Astrocyte (in vitro differentiated cells and primary cell): ENCODE measurements around the gene TSR2. TPM values are rescaled to one million over a fixed set of nuclear protein-coding genes. Genes with fewer than 3 reads are reported as not detected.
"Not testable (repeated sequence)": the region's sequence is repeated elsewhere in the genome, so short reads cannot be mapped to it uniquely, and the experiment has no call there.

Experiments used
- DNase-seq: peaks from one replicate; pipeline ENCODE4 v3.0.0-alpha.2; 2010; ENCODE audit warnings: low read depth
- FAIRE-seq: peaks from 2 replicates; lab custom pipeline; 2011; peaks lifted over from hg19 to GRCh38; lab: Jason Lieb, UNC
- H2AFZ ChIP-seq: 2 replicates; pipeline ENCODE4 v1.6.0; 2012; ENCODE audit warnings: low read depth, low read length, inconsistent platforms
- H3K27ac ChIP-seq: 2 replicates; pipeline ENCODE4 v1.5.1; 2011; ENCODE audit warnings: low read depth, low read length, inconsistent platforms
- H3K27me3 ChIP-seq: 2 replicates; pipeline ENCODE4 v1.6.0; 2011; ENCODE audit warnings: low read length, inconsistent platforms; ENCODE audit not compliant: insufficient read depth
- H3K36me3 ChIP-seq: 2 replicates; pipeline ENCODE4 v1.5.1; 2011; ENCODE audit warnings: low read length, inconsistent platforms; ENCODE audit not compliant: insufficient read depth
- H3K4me1 ChIP-seq: 2 replicates; pipeline ENCODE4 v1.5.1; 2011; ENCODE audit warnings: low read length, inconsistent platforms; ENCODE audit not compliant: insufficient read depth
- H3K4me2 ChIP-seq: 2 replicates; pipeline ENCODE4 v1.6.0; 2012; ENCODE audit warnings: low read length, inconsistent platforms
- H3K4me3 ChIP-seq: 2 replicates; pipeline ENCODE4 v1.5.1; 2011; ENCODE audit warnings: low read depth, mild to moderate bottlenecking, low read length, inconsistent platforms; ENCODE audit not compliant: insufficient read depth
- H3K79me2 ChIP-seq: 2 replicates; pipeline ENCODE4 v1.6.0; 2012; ENCODE audit warnings: mild to moderate bottlenecking, low read length, inconsistent platforms; ENCODE audit not compliant: insufficient read depth
- H3K9ac ChIP-seq: 2 replicates; pipeline ENCODE4 v1.6.0; 2012; ENCODE audit warnings: mild to moderate bottlenecking, low read length, inconsistent platforms
- H3K9me3 ChIP-seq: 2 replicates; pipeline ENCODE4 v1.5.1; 2012; ENCODE audit warnings: low read depth, mild to moderate bottlenecking, low read length, inconsistent platforms; ENCODE audit not compliant: insufficient read depth
- H4K20me1 ChIP-seq: 2 replicates; pipeline ENCODE4 v1.6.0; 2012; ENCODE audit warnings: low read length, inconsistent platforms; ENCODE audit not compliant: insufficient read depth
- H3K27ac Mint-ChIP-seq: one replicate; pipeline ENCODE4 v1.8.0; 2021; ENCODE audit warnings: mild to moderate bottlenecking, mixed read lengths; ENCODE audit not compliant: unreplicated experiment
- H3K27me3 Mint-ChIP-seq: one replicate; pipeline ENCODE4 v1.8.0; 2021; ENCODE audit warnings: low read depth, mixed read lengths; ENCODE audit not compliant: unreplicated experiment
- H3K36me3 Mint-ChIP-seq: one replicate; pipeline ENCODE4 v1.8.0; 2021; ENCODE audit warnings: low read depth, mixed read lengths; ENCODE audit not compliant: unreplicated experiment
- H3K4me1 Mint-ChIP-seq: one replicate; pipeline ENCODE4 v1.8.0; 2021; ENCODE audit warnings: low read depth, mixed read lengths; ENCODE audit not compliant: unreplicated experiment
- H3K4me3 Mint-ChIP-seq: one replicate; pipeline ENCODE4 v1.8.0; 2021; ENCODE audit warnings: mild to moderate bottlenecking, moderate library complexity, mixed read lengths; ENCODE audit not compliant: unreplicated experiment
- H3K9me3 Mint-ChIP-seq: one replicate; pipeline ENCODE4 v1.8.0; 2021; ENCODE audit warnings: mild to moderate bottlenecking, mixed read lengths; ENCODE audit not compliant: unreplicated experiment
- CTCF ChIP-seq: IDR thresholded peaks from 2 replicates; pipeline ENCODE4 v1.5.1; 2011; ENCODE audit warnings: low read depth, mild to moderate bottlenecking, inconsistent platforms, low read length, moderate library complexity; ENCODE audit not compliant: insufficient read depth
- EZH2 ChIP-seq: IDR thresholded peaks from 2 replicates; pipeline ENCODE4 v1.6.1; 2012; ENCODE audit warnings: mild to moderate bottlenecking, low read length, inconsistent platforms; ENCODE audit not compliant: insufficient read depth
- total RNA-seq: library from RNA; stranded (reverse); gene quantifications from 2 replicates; pipeline ENCODE4 v1.2.1, GENCODE V29; 2021

The TSR2 gene
- total RNA-seq, 1 donor from 2014 or later: 28.7 TPM

GRCh38 chrX:54482839-54483593 lies 42.8 kb downstream of the TSR2 start:
- peaks cover 8% of the 10 kb centered on the region for H3K4me1 ChIP-seq
- no peak overlapping the region for H3K4me3 Mint-ChIP-seq
- peak overlapping the region; percentile 19 for H3K27ac ChIP-seq
- no peak for DNase-seq
- H3K4me1 Mint-ChIP-seq: peaks cover 21% of the 10 kb centered on the region
- H3K9me3 ChIP-seq: no peaks in the 10 kb centered on the region
- H3K36me3 ChIP-seq: no peaks in the 10 kb centered on the region
- no peaks in the 10 kb centered on the region for H4K20me1 ChIP-seq
- no peak for TF ChIP-seq CTCF
- TF ChIP-seq EZH2: no peak
- peak overlapping the region; percentile 41 for H3K4me2 ChIP-seq
- no peaks in the 10 kb centered on the region for H3K27me3 ChIP-seq
- peaks cover 17% of the 10 kb centered on the region for H3K79me2 ChIP-seq
- peak overlapping the region; percentile 60 for H3K9ac ChIP-seq
- FAIRE-seq: no peak
- H3K4me3 ChIP-seq: no peak overlapping the region
- H2AFZ ChIP-seq: no peak overlapping the region
- H3K36me3 Mint-ChIP-seq: no peaks in the 10 kb centered on the region
- H3K9me3 Mint-ChIP-seq: no peaks in the 10 kb centered on the region
- H3K27ac Mint-ChIP-seq: no peak overlapping the region
- no peaks in the 10 kb centered on the region for H3K27me3 Mint-ChIP-seq

DNA sequence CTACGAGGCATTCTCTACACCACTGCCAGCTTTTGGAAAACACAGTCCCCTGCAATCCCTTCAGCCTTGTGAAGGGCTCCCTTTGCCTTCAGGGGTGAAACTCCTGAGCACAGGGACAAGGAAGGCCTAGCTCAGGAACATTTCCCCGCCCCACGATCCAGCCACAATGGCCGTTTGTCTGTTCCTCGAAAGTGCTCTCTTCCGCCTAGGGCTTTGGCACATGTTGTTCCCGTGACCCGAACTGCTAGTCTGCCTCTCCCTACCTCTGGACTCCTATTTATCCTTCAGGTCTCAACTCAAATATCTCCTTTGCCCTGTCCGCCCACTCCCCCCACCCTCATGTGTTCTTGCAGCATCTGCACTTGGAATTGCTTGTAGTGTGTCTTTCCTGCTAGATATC lies 43.7 kb downstream of the TSR2 start:
- no peaks in the 10 kb centered on the region for H4K20me1 ChIP-seq
- H3K4me3 ChIP-seq: no peak overlapping the region
- H3K27ac Mint-ChIP-seq: no peak overlapping the region
- TF ChIP-seq EZH2: no peak
- no peak for TF ChIP-seq CTCF
- H3K27me3 Mint-ChIP-seq: no peaks in the 10 kb centered on the region
- peaks cover 17% of the 10 kb centered on the region for H3K79me2 ChIP-seq
- peaks cover 21% of the 10 kb centered on the region for H3K4me1 Mint-ChIP-seq
- H3K9me3 ChIP-seq: no peaks in the 10 kb centered on the region
- H3K4me3 Mint-ChIP-seq: peak overlapping the region; percentile 45
- H2AFZ ChIP-seq: no peak overlapping the region
- H3K27ac ChIP-seq: no peak overlapping the region
- DNase-seq: no peak
- no peaks in the 10 kb centered on the region for H3K36me3 Mint-ChIP-seq
- no peaks in the 10 kb centered on the region for H3K27me3 ChIP-seq
- no peaks in the 10 kb centered on the region for H3K36me3 ChIP-seq
- no peaks in the 10 kb centered on the region for H3K9me3 Mint-ChIP-seq
- no peak overlapping the region for H3K9ac ChIP-seq
- no peak overlapping the region for H3K4me2 ChIP-seq
- peak; percentile 78 for FAIRE-seq
- H3K4me1 ChIP-seq: peaks cover 8% of the 10 kb centered on the region

GRCh38 chrX:54484666-54485065 lies 44.5 kb downstream of the TSR2 start:
- Histone ChIP-seq H3K9me3 (no peaks in the 10 kb centered on the region), H3K9ac (no peak overlapping the region), H3K4me2 (no peak overlapping the region), H3K4me3 (no peak overlapping the region), H3K36me3 (no peaks in the 10 kb centered on the region), H3K4me1 (peaks cover 8% of the 10 kb centered on the region), H2AFZ (no peak overlapping the region), H3K79me2 (peaks cover 19% of the 10 kb centered on the region), H4K20me1 (no peaks in the 10 kb centered on the region), H3K27ac (no peak overlapping the region), H3K27me3 (no peaks in the 10 kb centered on the region)
- Mint-ChIP-seq H3K27me3 (no peaks in the 10 kb centered on the region), H3K4me1 (peaks cover 17% of the 10 kb centered on the region), H3K36me3 (no peaks in the 10 kb centered on the region), H3K27ac (peak overlapping the region; percentile 26), H3K9me3 (no peaks in the 10 kb centered on the region), H3K4me3 (no peak overlapping the region)
- FAIRE-seq (peak; percentile 49), DNase-seq (no peak)
- no peak for TF ChIP-seq EZH2
- no peak for TF ChIP-seq CTCF

- H3K9me3 Mint-ChIP-seq, H3K36me3 Mint-ChIP-seq, H3K4me2 ChIP-seq, H3K27me3 Mint-ChIP-seq, H3K9me3 ChIP-seq, DNase-seq, H3K9ac ChIP-seq, H2AFZ ChIP-seq, H3K36me3 ChIP-seq, H4K20me1 ChIP-seq, H3K27ac ChIP-seq, H3K4me3 ChIP-seq, H3K27ac Mint-ChIP-seq, H3K4me3 Mint-ChIP-seq, H3K27me3 ChIP-seq: not testable (repeated sequence)
- H3K79me2 ChIP-seq: peaks cover 46% of the 10 kb centered on the region
- H3K4me1 ChIP-seq: peaks cover 22% of the 10 kb centered on the region
- FAIRE-seq: peak; percentile 77
- peaks cover 19% of the 10 kb centered on the region for H3K4me1 Mint-ChIP-seq
Measured at GRCh38 chrX:54489819-54490218, 49.6 kb downstream of the TSR2 start.
